NT2/D1 (cell line): ENCODE results near the gene ZNF844.

Experiments used
- DNase-seq: peaks from one replicate; pipeline ENCODE4 v3.0.0-alpha.2; 2011; ENCODE audit warnings: low read depth, low spot score
- H3K27me3 ChIP-seq: 2 replicates; pipeline ENCODE4 v1.6.0; 2011; ENCODE audit warnings: mild to moderate bottlenecking; ENCODE audit not compliant: insufficient read length, insufficient read depth
- H3K36me3 ChIP-seq: 2 replicates; pipeline ENCODE4 v1.6.1; 2011; ENCODE audit warnings: mild to moderate bottlenecking, low read length, mixed read lengths; ENCODE audit not compliant: insufficient read depth, insufficient read length
- H3K4me1 ChIP-seq: 2 replicates; pipeline ENCODE4 v1.5.1; 2011; ENCODE audit not compliant: insufficient read depth, insufficient read length
- H3K4me3 ChIP-seq: 2 replicates; pipeline ENCODE4 v1.5.1; 2011; ENCODE audit warnings: low read depth; ENCODE audit not compliant: insufficient read length
- H3K9ac ChIP-seq: 2 replicates; pipeline ENCODE4 v1.6.0; 2011; ENCODE audit warnings: low read depth; ENCODE audit not compliant: insufficient read length
- H3K9me3 ChIP-seq: 2 replicates; pipeline ENCODE4 v1.5.1; 2011; ENCODE audit warnings: mild to moderate bottlenecking, low read length; ENCODE audit not compliant: insufficient read depth
- SUZ12 ChIP-seq: IDR thresholded peaks from 2 replicates; pipeline ENCODE4 v1.6.1; 2011; ENCODE audit not compliant: insufficient read length, insufficient read depth; ENCODE audit errors: extremely low read depth
- YY1 ChIP-seq: IDR thresholded peaks from 2 replicates; pipeline ENCODE4 v1.6.1; 2011; ENCODE audit not compliant: insufficient read length, insufficient read depth
- ZNF274 ChIP-seq: IDR thresholded peaks from 2 replicates; pipeline ENCODE4 v1.6.1; 2011; ENCODE audit warnings: mild to moderate bottlenecking, low read depth, low read length

Gene ZNF844

GRCh38 chr19:12064590-12065538, at the start of gene ZNF844:
Gene ZNF844, plus strand, starts transcription at chr19:12064731. Its CDS starts 143 bp downstream, at chr19:12064874.
- peaks cover 2% of the 10 kb centered on the region for H3K4me1 ChIP-seq
- no peaks in the 10 kb centered on the region for H3K27me3 ChIP-seq
- peaks cover 6% of the 10 kb centered on the region for H3K36me3 ChIP-seq
- DNase-seq, result peak; percentile 82
- H3K9ac ChIP-seq, result peak within 1 kb of the TSS; percentile 93
- peak within 1 kb of the TSS; percentile 87 for H3K4me3 ChIP-seq
- TF ChIP-seq YY1, result no peak
- no peak for TF ChIP-seq SUZ12
- H3K9me3 ChIP-seq, result peaks cover 4% of the 10 kb centered on the region; the same call in 1 of the 2 replicates

DNA sequence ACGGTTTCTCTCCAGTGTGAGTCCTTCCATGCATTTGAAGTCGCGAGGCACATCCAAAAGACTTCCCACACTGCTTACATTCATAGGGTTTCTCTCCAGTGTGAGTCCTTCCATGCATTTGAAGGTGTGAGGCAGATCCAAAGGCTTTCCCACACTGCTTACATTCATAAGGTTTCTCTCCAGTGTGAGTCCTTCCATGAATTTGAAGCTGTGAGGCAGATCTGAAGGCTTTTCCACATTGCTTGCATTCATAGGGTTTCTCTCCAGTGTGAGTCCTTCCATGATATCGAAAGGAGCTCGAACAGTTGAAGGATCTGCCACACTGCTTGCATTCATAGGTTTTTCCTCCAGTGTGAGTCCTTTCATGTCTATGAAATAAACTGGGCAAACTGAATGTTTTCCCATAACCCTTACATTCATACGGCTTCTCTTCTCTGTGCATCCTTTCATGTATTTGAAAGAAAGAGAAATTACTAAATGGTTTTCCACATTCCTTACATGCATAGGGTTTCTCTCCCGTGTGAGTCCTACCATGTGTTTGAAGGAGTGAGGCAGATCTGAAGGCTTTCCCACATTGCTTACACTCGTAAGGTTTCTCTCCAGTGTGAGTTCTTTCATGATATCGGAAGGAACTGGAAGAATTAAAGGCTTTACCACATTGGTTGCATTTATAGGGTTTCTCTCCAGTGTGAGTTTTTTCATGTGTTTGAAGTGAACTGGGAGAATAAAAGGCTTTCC, 49.3 kb upstream of the ZNF844 start:
- no peak overlapping the region for H3K9ac ChIP-seq
- no peaks in the 10 kb centered on the region for H3K27me3 ChIP-seq
- no peak overlapping the region for H3K4me3 ChIP-seq
- no peaks in the 10 kb centered on the region for H3K4me1 ChIP-seq
- H3K36me3 ChIP-seq, result peaks cover 53% of the 10 kb centered on the region
- no peak for TF ChIP-seq YY1
- TF ChIP-seq SUZ12, result no peak
- peak; percentile 83 for TF ChIP-seq ZNF274
- DNase-seq, result no peak
- peaks cover 87% of the 10 kb centered on the region for H3K9me3 ChIP-seq

DNA sequence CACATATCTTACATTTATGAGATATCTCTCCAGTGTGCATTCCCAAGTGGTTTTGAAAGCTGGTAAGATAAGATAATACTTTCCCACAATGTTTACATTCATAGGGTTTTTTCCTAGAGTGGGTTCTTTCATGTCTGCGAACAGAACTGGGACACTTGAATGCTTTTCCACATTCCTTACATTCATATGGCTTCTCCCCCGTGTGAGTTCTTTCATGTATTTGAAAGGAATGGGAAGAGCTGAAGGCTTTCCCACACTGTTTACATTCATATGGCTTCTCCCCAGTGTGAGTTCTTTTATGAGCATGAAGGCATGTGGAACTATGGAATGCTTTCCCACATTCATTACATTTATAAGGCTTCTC, 48.8 kb upstream of the ZNF844 start:
- H3K9me3 ChIP-seq, result peaks cover 87% of the 10 kb centered on the region
- no peak for TF ChIP-seq YY1
- TF ChIP-seq ZNF274, result 0 out of 2 replicates have a peak, but pooled peaks have one; percentile 24
- no peaks in the 10 kb centered on the region for H3K27me3 ChIP-seq
- H3K36me3 ChIP-seq, result peaks cover 53% of the 10 kb centered on the region
- H3K9ac ChIP-seq, result no peak overlapping the region
- no peak overlapping the region for H3K4me3 ChIP-seq
- peak; percentile 8 for DNase-seq
- no peaks in the 10 kb centered on the region for H3K4me1 ChIP-seq

- Histone ChIP-seq H3K9ac (no peak overlapping the region), H3K27me3 (no peaks in the 10 kb centered on the region), H3K4me3 (no peak overlapping the region), H3K36me3 (peaks cover 11% of the 10 kb centered on the region), H3K9me3 (no peaks in the 10 kb centered on the region), H3K4me1 (no peaks in the 10 kb centered on the region)
- TF ChIP-seq SUZ12 (no peak), ZNF274 (no peak), YY1 (no peak)
- DNase-seq, result no peak
Measured at GRCh38 chr19:12034198-12034597, 30.3 kb upstream of the ZNF844 start.

- Histone ChIP-seq H3K36me3 (peaks cover 13% of the 10 kb centered on the region), H3K9me3 (no peaks in the 10 kb centered on the region), H3K27me3 (no peaks in the 10 kb centered on the region), H3K4me1 (no peaks in the 10 kb centered on the region), H3K9ac (peak overlapping the region; percentile 92), H3K4me3 (no peak overlapping the region)
- no peak for DNase-seq
- TF ChIP-seq SUZ12 (no peak), YY1 (no peak), ZNF274 (no peak)
Measured at GRCh38 chr19:12034620-12035019, 29.9 kb upstream of the ZNF844 start.

- TF ChIP-seq ZNF274 (no peak), YY1 (no peak), SUZ12 (no peak)
- H3K4me3 ChIP-seq, result peak within 1 kb of the TSS; percentile 85
- H3K9me3 ChIP-seq, result 0 out of 2 replicates have a peak, but pooled peaks cover 2% of the 10 kb centered on the region
- no peaks in the 10 kb centered on the region for H3K27me3 ChIP-seq
- H3K9ac ChIP-seq, result peak within 1 kb of the TSS; percentile 92
- peak; percentile 87 for DNase-seq
- H3K36me3 ChIP-seq, result peaks cover 13% of the 10 kb centered on the region
- H3K4me1 ChIP-seq, result no peaks in the 10 kb centered on the region
Measured at GRCh38 chr19:12035220-12036172, 29.0 kb upstream of the ZNF844 start, which contains the start of gene ZNF433. Gene ZNF433, minus strand, starts transcription at chr19:12035679. Its CDS starts 140 bp downstream, at chr19:12035539.

DNA sequence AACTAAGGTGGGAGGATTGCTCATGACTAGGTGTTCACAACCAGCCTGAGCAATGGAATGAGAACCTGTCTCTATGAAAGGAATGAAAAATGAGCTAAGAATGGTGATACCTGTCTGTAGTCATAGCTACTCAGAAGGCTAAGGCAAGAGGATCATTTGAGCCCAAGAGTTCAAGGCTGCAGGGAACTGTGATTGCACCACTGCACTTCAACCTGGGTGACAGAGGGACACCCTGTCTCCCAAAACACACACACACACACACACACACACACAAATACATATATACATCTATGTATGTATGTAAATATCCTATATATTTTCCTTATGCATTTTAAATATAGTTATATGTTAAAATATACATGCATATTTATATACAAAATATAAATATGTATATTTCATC, 21.6 kb upstream of the ZNF844 start:
- H3K9me3 ChIP-seq, result peaks cover 71% of the 10 kb centered on the region
- H3K9ac ChIP-seq, result no peak overlapping the region
- no peak overlapping the region for H3K4me3 ChIP-seq
- no peaks in the 10 kb centered on the region for H3K27me3 ChIP-seq
- H3K36me3 ChIP-seq, result peaks cover 52% of the 10 kb centered on the region
- no peaks in the 10 kb centered on the region for H3K4me1 ChIP-seq
- TF ChIP-seq SUZ12, result no peak
- TF ChIP-seq ZNF274, result no peak
- TF ChIP-seq YY1, result no peak
- no peak for DNase-seq
